GM23248 (cell line): Measurements from ENCODE around the gene CD6.

ENCODE experiments used
- EZH2 ChIP-seq: fragments of 200-600 bp; sonication (generic); IDR thresholded peaks from 2 replicates; pipeline ENCODE4 v1.6.1; 2018; ENCODE audit warnings: antibody characterized with exemption, mild to moderate bottlenecking; ENCODE audit not compliant: insufficient read depth, poor library complexity, severe bottlenecking
- EZH2phosphoT487 ChIP-seq: fragments of 200-600 bp; sonication (generic); IDR thresholded peaks from 2 replicates; pipeline ENCODE4 v1.6.1; 2018; ENCODE audit warnings: antibody characterized with exemption, moderate library complexity, mild to moderate bottlenecking, low read depth; ENCODE audit not compliant: insufficient read depth

GRCh38 chr11:61058583-61059259 is 87.2 kb downstream of the CD6 start:
- TF ChIP-seq EZH2 (no peak), EZH2phosphoT487 (no peak)
